ENCODE measurements around the gene DNAJB14. TPM values are rescaled to one million over a fixed set of nuclear protein-coding genes. Genes with fewer than 3 reads are reported as not detected.

DNAJB14 gene
- total RNA-seq, 1 donor, result 49.1 TPM

DNA sequence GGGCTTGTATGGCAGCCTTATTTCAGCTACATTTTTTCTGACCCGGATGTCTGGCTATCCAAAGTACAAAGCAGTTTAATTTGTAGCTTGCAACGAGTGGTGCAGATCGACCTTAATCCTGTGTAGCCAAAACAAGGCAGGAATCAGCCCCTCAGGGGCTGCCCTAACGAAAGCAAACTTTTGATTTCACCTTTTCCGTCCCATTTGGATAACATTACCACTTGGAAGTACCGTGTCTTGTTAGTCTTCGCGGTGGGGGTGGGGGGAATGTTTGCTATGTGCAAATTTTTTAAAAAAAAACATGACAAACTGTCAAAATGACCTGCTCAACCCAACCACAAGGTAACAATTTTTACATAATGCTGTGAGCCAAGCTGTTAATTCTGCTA, 766 bp upstream of the DNAJB14 start:
- TF ChIP-seq, protein P1, sequence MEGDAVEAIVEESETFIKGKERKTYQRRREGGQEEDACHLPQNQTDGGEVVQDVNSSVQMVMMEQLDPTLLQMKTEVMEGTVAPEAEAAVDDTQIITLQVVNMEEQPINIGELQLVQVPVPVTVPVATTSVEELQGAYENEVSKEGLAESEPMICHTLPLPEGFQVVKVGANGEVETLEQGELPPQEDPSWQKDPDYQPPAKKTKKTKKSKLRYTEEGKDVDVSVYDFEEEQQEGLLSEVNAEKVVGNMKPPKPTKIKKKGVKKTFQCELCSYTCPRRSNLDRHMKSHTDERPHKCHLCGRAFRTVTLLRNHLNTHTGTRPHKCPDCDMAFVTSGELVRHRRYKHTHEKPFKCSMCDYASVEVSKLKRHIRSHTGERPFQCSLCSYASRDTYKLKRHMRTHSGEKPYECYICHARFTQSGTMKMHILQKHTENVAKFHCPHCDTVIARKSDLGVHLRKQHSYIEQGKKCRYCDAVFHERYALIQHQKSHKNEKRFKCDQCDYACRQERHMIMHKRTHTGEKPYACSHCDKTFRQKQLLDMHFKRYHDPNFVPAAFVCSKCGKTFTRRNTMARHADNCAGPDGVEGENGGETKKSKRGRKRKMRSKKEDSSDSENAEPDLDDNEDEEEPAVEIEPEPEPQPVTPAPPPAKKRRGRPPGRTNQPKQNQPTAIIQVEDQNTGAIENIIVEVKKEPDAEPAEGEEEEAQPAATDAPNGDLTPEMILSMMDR (IDR thresholded peaks at IDR 0.05; ENCODE audit: insufficient read depth, low read length), result no peak
- peak overlapping the region; percentile 87 for H3K4me3 ChIP-seq (ENCODE audit: low read depth, low read length)
- peak; percentile 28 for DNase-seq (ENCODE audit: low read depth)

GRCh38 chr4:99945718-99946355, 581 bp downstream of the DNAJB14 start:
- DNase-seq (ENCODE audit: low read depth), result no peak
- H3K4me3 ChIP-seq (ENCODE audit: low read depth, low read length), result peak overlapping the region; percentile 87
- TF ChIP-seq, protein P1 (IDR thresholded peaks at IDR 0.05; ENCODE audit: insufficient read depth, low read length), result peak; percentile 12

GRCh38 chr4:99943904-99944437, 2.4 kb downstream of the DNAJB14 start:
- no peak for DNase-seq (ENCODE audit: low read depth)
- TF ChIP-seq, protein P1 (IDR thresholded peaks at IDR 0.05; ENCODE audit: insufficient read depth, low read length), result no peak
- no peak overlapping the region for H3K4me3 ChIP-seq (ENCODE audit: low read depth, low read length)

DNA sequence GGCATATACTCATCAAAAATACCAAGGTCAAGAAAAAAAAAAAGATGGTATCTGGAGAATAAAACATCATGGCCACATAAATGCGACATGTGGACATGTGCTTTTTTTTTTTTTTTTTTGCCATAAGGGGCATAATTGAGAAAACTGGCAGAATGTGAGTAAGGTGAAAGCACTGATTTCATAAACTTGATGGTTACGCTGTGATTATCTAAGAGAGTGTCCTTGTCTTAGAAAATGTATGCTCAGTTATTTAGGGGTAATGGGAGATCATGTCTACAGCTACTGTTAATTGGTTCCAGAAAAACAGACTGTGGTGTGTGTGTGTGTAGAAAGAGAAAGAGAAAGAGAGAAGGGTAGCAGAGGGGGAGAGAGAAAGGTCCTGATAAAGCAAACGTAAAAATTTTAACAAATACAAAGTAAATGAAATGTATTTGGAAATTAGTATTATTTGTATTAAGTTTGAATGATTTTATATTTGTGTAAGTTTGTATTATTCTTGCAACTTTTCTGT, 8.1 kb downstream of the DNAJB14 start:
- TF ChIP-seq, protein P1 (IDR thresholded peaks at IDR 0.05; ENCODE audit: insufficient read depth, low read length), result no peak
- no peak overlapping the region for H3K4me3 ChIP-seq (ENCODE audit: low read depth, low read length)

DNA sequence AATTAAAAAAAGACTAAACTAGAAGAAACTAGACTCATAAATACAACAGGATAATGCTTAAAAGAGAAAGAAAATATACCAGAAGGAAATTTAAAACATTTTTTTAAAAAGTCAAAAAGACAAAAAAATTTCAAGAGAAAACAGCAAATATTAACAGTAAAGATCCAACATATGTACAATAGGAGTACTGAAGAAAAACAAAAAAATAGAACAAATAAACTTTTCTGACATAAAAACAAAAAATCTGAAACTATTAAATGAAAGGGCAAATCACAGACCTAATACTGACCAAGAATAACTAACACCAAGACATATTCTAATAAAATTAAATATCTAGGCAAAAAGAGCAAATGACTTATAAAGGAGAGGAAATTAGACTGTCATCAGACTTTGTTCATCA, 11.5 kb downstream of the DNAJB14 start:
- peak; percentile 37 for DNase-seq (ENCODE audit: low read depth)
- TF ChIP-seq, protein P1 (IDR thresholded peaks at IDR 0.05; ENCODE audit: insufficient read depth, low read length), result no peak
- no peak overlapping the region for H3K4me3 ChIP-seq (ENCODE audit: low read depth, low read length)

More for the DNA sequence above, 8.1 kb downstream of the DNAJB14 start:
- no peak for DNase-seq (ENCODE audit: low read depth)

GRCh38 chr4:99927566-99927965, 18.9 kb downstream of the DNAJB14 start:
- peak; percentile 26 for DNase-seq (ENCODE audit: low read depth)
- H3K4me3 ChIP-seq (ENCODE audit: low read depth, low read length), result no peak overlapping the region
- TF ChIP-seq, protein P1 (IDR thresholded peaks at IDR 0.05; ENCODE audit: insufficient read depth, low read length), result no peak
